HUDEP-2 (cell line): Measurements from ENCODE around the gene PRKN.
"Not testable (repeated sequence)": the region's sequence is repeated elsewhere in the genome, so short reads cannot be mapped to it uniquely, and the experiment has no call there.

Experiments used
- DNase-seq, 76 experiments: peaks; one replicate each; lab custom pipeline; 2025; ENCODE audit not compliant: unreplicated experiment in 76 of 76; lab: John Stamatoyannopoulos, UW

The PRKN gene

GRCh38 chr6:161836643-161837448 lies 890.7 kb downstream of the PRKN start:
- no peak for DNase-seq

- DNase-seq = no peak
These were observed 891.9 kb downstream of the PRKN start for GRCh38 chr6:161835500-161836215.

- no peak for DNase-seq
These were observed 893.1 kb downstream of the PRKN start for GRCh38 chr6:161834426-161834825.

- no peak for DNase-seq
These were observed 894.3 kb downstream of the PRKN start for GRCh38 chr6:161833099-161833860.

- DNase-seq = no peak
These were observed 894.9 kb downstream of the PRKN start for GRCh38 chr6:161832622-161833021.

GRCh38 chr6:161830866-161831616 lies 896.5 kb downstream of the PRKN start:
- DNase-seq = no peak

- DNase-seq = no peak
These were observed 898.3 kb downstream of the PRKN start for GRCh38 chr6:161829291-161829729.

- DNase-seq = no peak
These were observed 899.2 kb downstream of the PRKN start for GRCh38 chr6:161828355-161828754.

GRCh38 chr6:161826512-161826911 lies 901.1 kb downstream of the PRKN start:
- DNase-seq = no peak

- not testable (repeated sequence) for DNase-seq
These were observed 905.4 kb downstream of the PRKN start for GRCh38 chr6:161822204-161822603.

GRCh38 chr6:161817881-161818280 lies 909.7 kb downstream of the PRKN start:
- no peak for DNase-seq

- no peak for DNase-seq
These were observed 911.6 kb downstream of the PRKN start for GRCh38 chr6:161815965-161816364.

- DNase-seq = no peak
These were observed 914.4 kb downstream of the PRKN start for GRCh38 chr6:161813156-161813555.

GRCh38 chr6:161809971-161810370 lies 917.6 kb downstream of the PRKN start:
- no peak for DNase-seq

- DNase-seq = no peak
These were observed 922.7 kb downstream of the PRKN start for GRCh38 chr6:161804838-161805237.

- DNase-seq = no peak
These were observed 924.4 kb downstream of the PRKN start for GRCh38 chr6:161803131-161803530.

GRCh38 chr6:161802231-161802630 lies 925.3 kb downstream of the PRKN start:
- DNase-seq = no peak

- DNase-seq = no peak
These were observed 928.6 kb downstream of the PRKN start for GRCh38 chr6:161798844-161799394.

- DNase-seq = no peak
These were observed 930.9 kb downstream of the PRKN start for GRCh38 chr6:161796681-161797080.

- DNase-seq = no peak
These were observed 934.6 kb downstream of the PRKN start for GRCh38 chr6:161792851-161793493.
